ENCODE results near the gene CAMK1D. TPM values are rescaled to one million over a fixed set of nuclear protein-coding genes. Genes with fewer than 3 reads are reported as not detected.

Gene CAMK1D
- total RNA-seq, 6 experiments from 2014 or later, result 0.34 to 1.4 (median 0.43) TPM

DNA sequence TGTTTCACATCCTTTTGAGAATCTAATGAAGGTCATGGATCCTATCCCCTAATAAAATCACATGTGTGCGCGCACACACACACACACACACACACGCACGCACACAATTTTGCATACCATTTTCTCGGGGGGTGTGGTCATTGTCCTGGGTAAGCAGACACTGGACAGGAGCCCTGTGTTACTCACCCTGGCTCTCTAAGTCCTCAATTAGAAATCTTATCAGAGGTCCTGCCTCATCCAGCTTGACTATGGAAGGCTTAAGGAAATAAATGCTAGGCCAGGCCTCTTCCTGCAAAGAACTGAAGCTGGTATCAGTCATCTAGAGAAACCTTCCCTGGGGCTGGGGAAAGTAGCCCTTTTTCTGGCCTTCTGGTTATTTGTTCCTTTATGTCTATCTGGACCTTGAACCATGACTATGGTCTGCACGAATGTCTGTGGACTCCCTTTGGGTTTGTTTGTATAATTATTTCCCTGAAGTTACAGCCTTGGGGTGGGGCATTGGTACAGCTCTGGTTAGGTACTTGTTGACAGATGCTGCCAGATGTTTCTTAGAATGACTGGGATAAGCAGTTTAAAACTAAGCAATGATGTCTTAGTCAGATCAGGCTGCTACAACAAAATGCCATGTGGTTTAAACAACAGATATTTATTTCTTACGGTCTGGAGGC is 443.7 kb downstream of the CAMK1D start:
- Mint-ChIP-seq H3K27me3 (ENCODE audit: insufficient read depth) (no peaks in the 10 kb centered on the region; the same call in none of the 2 replicates), H3K36me3 (ENCODE audit: low read depth) (peaks cover 5% of the 10 kb centered on the region; the same call in 1 of the 2 replicates), H3K4me3 (no peak overlapping the region), H3K4me1 (ENCODE audit: low read depth) (no peaks in the 10 kb centered on the region), H3K9me3 (peaks cover 16% of the 10 kb centered on the region), H3K27ac (no peak overlapping the region)
- TF ChIP-seq, protein P1, sequence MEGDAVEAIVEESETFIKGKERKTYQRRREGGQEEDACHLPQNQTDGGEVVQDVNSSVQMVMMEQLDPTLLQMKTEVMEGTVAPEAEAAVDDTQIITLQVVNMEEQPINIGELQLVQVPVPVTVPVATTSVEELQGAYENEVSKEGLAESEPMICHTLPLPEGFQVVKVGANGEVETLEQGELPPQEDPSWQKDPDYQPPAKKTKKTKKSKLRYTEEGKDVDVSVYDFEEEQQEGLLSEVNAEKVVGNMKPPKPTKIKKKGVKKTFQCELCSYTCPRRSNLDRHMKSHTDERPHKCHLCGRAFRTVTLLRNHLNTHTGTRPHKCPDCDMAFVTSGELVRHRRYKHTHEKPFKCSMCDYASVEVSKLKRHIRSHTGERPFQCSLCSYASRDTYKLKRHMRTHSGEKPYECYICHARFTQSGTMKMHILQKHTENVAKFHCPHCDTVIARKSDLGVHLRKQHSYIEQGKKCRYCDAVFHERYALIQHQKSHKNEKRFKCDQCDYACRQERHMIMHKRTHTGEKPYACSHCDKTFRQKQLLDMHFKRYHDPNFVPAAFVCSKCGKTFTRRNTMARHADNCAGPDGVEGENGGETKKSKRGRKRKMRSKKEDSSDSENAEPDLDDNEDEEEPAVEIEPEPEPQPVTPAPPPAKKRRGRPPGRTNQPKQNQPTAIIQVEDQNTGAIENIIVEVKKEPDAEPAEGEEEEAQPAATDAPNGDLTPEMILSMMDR (IDR thresholded peaks at IDR 0.05), result no peak
- no peak for DNase-seq

DNA sequence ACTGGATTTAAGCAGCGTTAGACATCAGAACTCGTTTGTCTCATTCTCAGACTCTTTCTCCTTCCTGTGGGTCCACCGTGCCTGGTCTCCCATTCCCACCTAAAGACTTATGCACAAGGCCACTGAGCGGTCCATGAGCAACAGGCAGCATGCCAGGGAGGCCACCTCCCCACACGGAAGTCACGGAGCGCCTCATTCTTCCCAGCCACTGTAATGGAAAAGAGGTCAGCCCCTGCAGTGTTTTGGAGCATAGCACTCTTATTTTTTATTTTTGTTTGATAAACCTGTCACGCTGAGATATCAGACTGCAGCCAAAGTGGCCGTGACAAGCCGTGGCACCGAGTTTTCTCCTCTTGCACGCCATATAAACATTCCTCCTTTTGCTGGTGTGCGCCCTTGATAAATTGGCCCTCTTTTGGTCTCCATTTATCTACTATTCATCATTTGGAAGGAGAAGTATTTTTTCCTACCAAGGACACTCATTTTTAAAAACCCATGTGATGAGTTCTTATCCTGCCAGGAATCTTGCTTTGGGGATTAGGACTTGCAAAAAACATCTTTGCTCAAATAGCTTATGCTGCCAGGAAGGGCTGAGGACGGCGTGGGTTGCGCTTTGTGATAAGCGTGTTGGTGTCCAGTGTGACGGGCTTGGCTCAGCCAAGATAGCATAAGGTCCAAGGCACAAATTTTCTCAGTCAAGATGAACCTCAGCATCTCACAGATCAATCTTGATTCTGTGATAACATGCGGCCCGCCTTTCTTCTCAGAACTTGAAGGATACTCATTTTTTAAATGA is 446.2 kb downstream of the CAMK1D start:
- Mint-ChIP-seq H3K27ac (no peak overlapping the region), H3K36me3 (ENCODE audit: low read depth) (peaks cover 5% of the 10 kb centered on the region; the same call in 1 of the 2 replicates), H3K4me3 (no peak overlapping the region)

GRCh38 chr10:12796401-12797160 is 447.2 kb downstream of the CAMK1D start:
- Mint-ChIP-seq H3K27ac (no peak overlapping the region), H3K4me1 (ENCODE audit: low read depth) (no peaks in the 10 kb centered on the region), H3K36me3 (ENCODE audit: low read depth) (peaks cover 5% of the 10 kb centered on the region; the same call in 1 of the 2 replicates), H3K27me3 (ENCODE audit: insufficient read depth) (peaks cover 1% of the 10 kb centered on the region), H3K9me3 (peaks cover 5% of the 10 kb centered on the region; the same call in 1 of the 2 replicates), H3K4me3 (no peak overlapping the region)
- TF ChIP-seq, protein P1 (IDR thresholded peaks at IDR 0.05), result no peak
- no peak for DNase-seq

More for the DNA sequence above, 446.2 kb downstream of the CAMK1D start:
- H3K4me1 Mint-ChIP-seq (ENCODE audit: low read depth), result no peaks in the 10 kb centered on the region
- H3K27me3 Mint-ChIP-seq (ENCODE audit: insufficient read depth), result no peaks in the 10 kb centered on the region; the same call in none of the 2 replicates
- H3K9me3 Mint-ChIP-seq, result peaks cover 13% of the 10 kb centered on the region
- TF ChIP-seq, protein P1 (IDR thresholded peaks at IDR 0.05), result no peak
- no peak for DNase-seq

- Mint-ChIP-seq H3K27me3 (ENCODE audit: insufficient read depth) (peaks cover 1% of the 10 kb centered on the region), H3K4me1 (ENCODE audit: low read depth) (no peaks in the 10 kb centered on the region), H3K27ac (no peak overlapping the region), H3K36me3 (ENCODE audit: low read depth) (peaks cover 5% of the 10 kb centered on the region; the same call in 1 of the 2 replicates), H3K9me3 (peaks cover 6% of the 10 kb centered on the region; the same call in 1 of the 2 replicates), H3K4me3 (no peak overlapping the region)
- DNase-seq, result no peak
- TF ChIP-seq, protein P1 (IDR thresholded peaks at IDR 0.05), result no peak
Measured at GRCh38 chr10:12797471-12798262, 448.3 kb downstream of the CAMK1D start.

GRCh38 chr10:12799144-12799543 is 449.8 kb downstream of the CAMK1D start:
- Mint-ChIP-seq H3K4me1 (ENCODE audit: low read depth) (no peaks in the 10 kb centered on the region), H3K36me3 (ENCODE audit: low read depth) (no peaks in the 10 kb centered on the region; the same call in 1 of the 2 replicates), H3K27ac (no peak overlapping the region), H3K27me3 (ENCODE audit: insufficient read depth) (peaks cover 1% of the 10 kb centered on the region), H3K4me3 (no peak overlapping the region), H3K9me3 (peaks cover 16% of the 10 kb centered on the region; the same call in 1 of the 2 replicates)
- DNase-seq, result no peak
- TF ChIP-seq, protein P1 (IDR thresholded peaks at IDR 0.05), result no peak
